Thymus (tissue), 11 donors: ENCODE data around the gene LRRC8B. TPM values are rescaled to one million over a fixed set of nuclear protein-coding genes. Genes with fewer than 3 reads are reported as not detected.
"Not testable (repeated sequence)": the region's sequence is repeated elsewhere in the genome, so short reads cannot be mapped to it uniquely, and the experiment has no call there.

Source experiments
- DNase-seq, 9 donors: peaks; one replicate each; pipeline ENCODE4 v3.0.0-alpha.2; 2013; ENCODE audit warnings: low spot score in 9 of 9, low read depth in 6 of 9, missing footprints in 1 of 9
- H3K27ac ChIP-seq, 2 donors: one replicate each; pipeline ENCODE4 v1.5.1; 2013; ENCODE audit warnings: control low read depth in 1 of 2, low read depth in 1 of 2, low read length in 1 of 2, mild to moderate bottlenecking in 1 of 2, moderate library complexity in 1 of 2
- H3K27me3 ChIP-seq, 2 donors: one replicate each; pipeline ENCODE4 v1.5.1; 2013; ENCODE audit warnings: low read length in 1 of 2; ENCODE audit not compliant: control insufficient read depth in 2 of 2, insufficient read depth in 1 of 2
- H3K36me3 ChIP-seq, 2 donors: one replicate each; pipeline ENCODE4 v1.5.1; 2013; ENCODE audit warnings: low read length in 1 of 2, mild to moderate bottlenecking in 1 of 2, moderate library complexity in 1 of 2; ENCODE audit not compliant: control insufficient read depth in 2 of 2, insufficient read depth in 2 of 2
- H3K4me1 ChIP-seq, 2 donors: one replicate each; pipeline ENCODE4 v1.5.1; 2013; ENCODE audit warnings: low read length in 2 of 2; ENCODE audit not compliant: control insufficient read depth in 2 of 2, insufficient read depth in 2 of 2
- H3K4me3 ChIP-seq, 2 donors: one replicate each; pipeline ENCODE4 v1.5.1; 2013; ENCODE audit warnings: low read length in 2 of 2, control low read depth in 1 of 2, mild to moderate bottlenecking in 1 of 2
- H3K9me3 ChIP-seq, 2 donors: one replicate each; pipeline ENCODE4 v1.5.1; 2013; ENCODE audit warnings: low read length in 1 of 2, mild to moderate bottlenecking in 1 of 2; ENCODE audit not compliant: control insufficient read depth in 2 of 2, insufficient read depth in 1 of 2
- WGBS: extraction: QIAGEN DNeasy Blood & Tissue Kit; methylation state at CpG from one replicate; pipeline ENCODE4 v1.1.7; 2013; 5-methylcytosine and 5-hydroxymethylcytosine counted together
- polyA plus RNA-seq: library from polyadenylated mRNA; stranded (reverse); fragments of 200-250 nt; gene quantifications from one replicate; pipeline ENCODE4 v1.2.3, GENCODE V29; 2013
- total RNA-seq: library from RNA; stranded (reverse); fragments of 120-200 nt; gene quantifications from one replicate; pipeline ENCODE4 v1.2.4, GENCODE V29; 2013
- donor health status: healthy.

The LRRC8B gene
- total and polyA plus RNA-seq, 2 donors: 3.5 to 4.7 TPM

DNA sequence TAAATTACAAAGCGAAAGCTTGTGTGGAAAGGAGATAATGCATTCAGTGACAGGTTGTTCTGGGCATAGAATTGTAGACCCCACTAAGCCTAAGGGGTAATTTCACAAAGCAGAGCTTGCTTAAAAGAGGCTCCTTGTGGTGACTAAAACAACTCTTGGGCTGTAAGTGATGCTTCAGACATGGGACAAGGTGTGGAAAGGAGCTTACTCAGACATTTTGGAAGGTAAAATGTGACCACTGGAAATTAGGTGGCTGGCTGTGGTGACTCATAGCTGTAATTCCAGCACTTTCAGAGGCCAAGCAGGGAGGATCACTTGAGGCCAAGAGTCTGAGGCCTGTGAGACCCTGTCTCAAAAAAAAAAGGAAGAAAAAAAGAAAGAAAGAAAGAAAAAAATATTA, 57.2 kb downstream of the LRRC8B start:
- DNase-seq: no peak
- H3K4me1 ChIP-seq: no peaks in the 10 kb centered on the region
- H3K27ac ChIP-seq: no peak overlapping the region
- WGBS: 99% methylated on average over 1 of the region's 1 CpG
- no peaks in the 10 kb centered on the region for H3K27me3 ChIP-seq
- H3K4me3 ChIP-seq: no peak overlapping the region
- no peaks in the 10 kb centered on the region for H3K9me3 ChIP-seq
- H3K36me3 ChIP-seq: peaks cover 11 to 15% of the 10 kb centered on the region in 2 donors

DNA sequence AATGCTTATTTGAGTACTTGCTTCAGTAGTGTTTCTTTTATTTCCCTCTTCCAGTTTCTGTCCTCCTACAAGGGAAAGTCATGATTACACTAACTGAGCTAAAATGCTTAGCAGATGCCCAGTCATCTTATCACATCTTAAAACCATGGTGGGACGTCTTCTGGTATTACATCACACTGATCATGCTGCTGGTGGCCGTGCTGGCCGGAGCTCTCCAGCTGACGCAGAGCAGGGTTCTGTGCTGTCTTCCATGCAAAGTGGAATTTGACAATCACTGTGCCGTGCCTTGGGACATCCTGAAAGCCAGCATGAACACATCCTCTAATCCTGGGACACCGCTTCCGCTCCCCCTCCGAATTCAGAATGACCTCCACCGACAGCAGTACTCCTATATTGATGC, 57.9 kb downstream of the LRRC8B start:
- no peak for DNase-seq
- WGBS: 97% methylated on average over 9 of the region's 9 CpGs
- no peaks in the 10 kb centered on the region for H3K27me3 ChIP-seq
- H3K4me1 ChIP-seq: no peaks in the 10 kb centered on the region
- H3K27ac ChIP-seq: no peak overlapping the region
- H3K9me3 ChIP-seq: no peaks in the 10 kb centered on the region
- H3K4me3 ChIP-seq: no peak overlapping the region
- peaks cover 11 to 15% of the 10 kb centered on the region in 2 donors for H3K36me3 ChIP-seq

DNA sequence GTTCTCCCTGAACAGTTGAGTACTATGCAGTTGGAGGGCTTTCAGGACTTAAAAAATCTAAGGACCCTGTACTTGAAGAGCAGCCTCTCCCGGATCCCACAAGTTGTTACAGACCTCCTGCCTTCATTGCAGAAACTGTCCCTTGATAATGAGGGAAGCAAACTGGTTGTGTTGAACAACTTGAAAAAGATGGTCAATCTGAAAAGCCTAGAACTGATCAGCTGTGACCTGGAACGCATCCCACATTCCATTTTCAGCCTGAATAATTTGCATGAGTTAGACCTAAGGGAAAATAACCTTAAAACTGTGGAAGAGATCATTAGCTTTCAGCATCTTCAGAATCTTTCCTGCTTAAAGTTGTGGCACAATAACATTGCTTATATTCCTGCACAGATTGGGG, 59.6 kb downstream of the LRRC8B start:
- Histone ChIP-seq H3K27me3 (no peaks in the 10 kb centered on the region), H3K4me3 (no peak overlapping the region)
- WGBS: over 99% methylated on average over 2 of the region's 2 CpGs

DNA sequence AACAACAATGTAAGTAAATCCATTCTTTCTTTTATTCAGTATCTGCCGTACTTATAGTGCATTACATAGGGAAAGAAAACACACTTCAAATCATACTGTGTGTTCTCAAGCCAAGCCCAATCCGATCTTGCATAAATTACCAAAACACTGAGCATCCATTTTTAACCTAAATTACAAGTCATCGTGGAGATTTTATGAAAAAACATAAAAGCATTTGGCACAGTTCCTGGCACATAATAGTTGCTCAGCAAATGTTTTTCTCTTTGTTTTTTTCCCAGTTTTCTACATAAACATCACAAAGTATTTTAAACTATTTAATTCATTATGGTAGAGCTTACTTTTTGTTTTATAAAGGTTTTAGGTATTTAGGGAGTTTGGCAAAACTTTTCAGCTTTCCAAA, 60.2 kb downstream of the LRRC8B start:
- no peaks in the 10 kb centered on the region for H3K9me3 ChIP-seq
- no peak overlapping the region for H3K4me3 ChIP-seq
- WGBS: 98% methylated on average over 3 of the region's 3 CpGs
- H3K4me1 ChIP-seq: no peaks in the 10 kb centered on the region
- H3K27ac ChIP-seq: no peak overlapping the region
- peaks cover 11 to 15% of the 10 kb centered on the region in 2 donors for H3K36me3 ChIP-seq
- no peaks in the 10 kb centered on the region for H3K27me3 ChIP-seq
- no peak for DNase-seq

More for the DNA sequence above, 59.6 kb downstream of the LRRC8B start:
- no peak overlapping the region for H3K27ac ChIP-seq
- H3K4me1 ChIP-seq: no peaks in the 10 kb centered on the region
- no peaks in the 10 kb centered on the region for H3K9me3 ChIP-seq
- DNase-seq: no peak
- peaks cover 11 to 15% of the 10 kb centered on the region in 2 donors for H3K36me3 ChIP-seq

DNA sequence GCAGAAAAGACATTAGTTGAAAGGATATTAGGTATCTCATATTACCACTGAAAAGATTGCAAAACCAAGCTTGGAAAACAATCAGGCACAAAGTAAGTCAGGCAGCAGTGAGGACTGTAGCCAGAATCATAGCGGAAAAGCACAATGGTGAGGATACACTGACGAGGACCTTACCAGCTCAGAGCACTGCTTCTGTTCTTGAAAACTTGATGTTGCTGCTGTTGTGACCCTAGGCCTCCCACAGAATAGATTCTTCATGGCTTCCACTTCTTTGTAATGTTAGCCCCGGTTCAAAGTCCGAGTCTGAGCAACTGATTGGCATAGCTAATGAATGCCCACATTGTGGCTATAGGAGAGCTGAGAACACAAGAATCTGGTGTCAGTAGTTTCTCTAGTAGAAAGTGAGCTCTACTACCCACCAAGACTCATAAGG, 63.1 kb downstream of the LRRC8B start:
- WGBS: 97% methylated on average over 4 of the region's 4 CpGs
- no peak for DNase-seq

DNA sequence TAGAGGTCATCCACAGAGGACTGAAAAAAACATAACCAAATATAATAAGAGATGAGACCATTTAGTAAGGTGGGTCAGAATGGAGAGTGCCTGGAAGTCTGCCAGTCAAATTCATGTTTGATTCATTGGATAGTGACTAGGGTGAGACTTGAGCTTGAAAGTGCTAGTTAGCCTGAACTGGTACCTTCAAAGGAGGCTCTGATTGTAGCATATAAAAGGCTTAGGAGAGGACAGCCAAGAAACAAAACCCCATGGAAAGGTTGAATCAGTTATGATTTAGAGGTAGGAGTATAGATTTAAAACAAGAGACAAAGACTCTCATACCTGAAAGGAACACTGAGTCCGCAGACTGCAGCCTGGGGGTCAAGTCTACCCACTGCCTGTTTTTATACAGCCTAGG, 63.9 kb downstream of the LRRC8B start:
- peaks cover 0 to 3% of the 10 kb centered on the region in 2 donors for H3K36me3 ChIP-seq

More for the DNA sequence above, 63.1 kb downstream of the LRRC8B start:
- H3K4me3 ChIP-seq: no peak overlapping the region
- peaks cover 5 to 10% of the 10 kb centered on the region in 2 donors for H3K36me3 ChIP-seq
- H3K4me1 ChIP-seq: no peaks in the 10 kb centered on the region
- H3K27ac ChIP-seq: no peak overlapping the region
- H3K27me3 ChIP-seq: no peaks in the 10 kb centered on the region
- H3K9me3 ChIP-seq: no peaks in the 10 kb centered on the region

DNA sequence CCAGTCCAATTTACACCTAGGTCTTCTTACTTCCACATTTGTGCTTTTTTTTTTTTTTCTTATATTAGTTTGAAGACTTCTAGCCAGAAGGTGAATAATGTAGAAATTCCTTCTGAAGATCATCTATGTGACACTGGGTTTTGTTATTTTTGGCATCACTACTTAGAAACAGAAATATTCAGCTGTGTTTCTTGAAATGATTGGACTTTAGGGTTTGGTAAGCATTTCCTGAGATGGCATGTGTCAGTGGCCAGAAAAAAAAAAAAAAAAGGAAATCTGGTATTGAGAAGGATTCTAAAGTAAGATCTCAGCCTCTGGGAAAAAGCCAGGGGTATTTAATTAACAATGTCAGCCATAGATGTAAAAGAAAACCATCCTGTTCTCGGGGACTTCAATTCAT, 64.9 kb downstream of the LRRC8B start:
- Histone ChIP-seq H3K4me3 (no peak overlapping the region), H3K4me1 (no peaks in the 10 kb centered on the region), H3K27me3 (no peaks in the 10 kb centered on the region), H3K27ac (no peak overlapping the region), H3K36me3 (peaks cover 0 to 3% of the 10 kb centered on the region in 2 donors), H3K9me3 (no peaks in the 10 kb centered on the region)
- no peak for DNase-seq
- WGBS: 91% methylated on average over 1 of the region's 1 CpG

More for the DNA sequence above, 63.9 kb downstream of the LRRC8B start:
- 93% methylated on average over 1 of the region's 1 CpG for WGBS
- Histone ChIP-seq H3K27me3 (no peaks in the 10 kb centered on the region), H3K4me1 (no peaks in the 10 kb centered on the region), H3K27ac (no peak overlapping the region), H3K4me3 (no peak overlapping the region), H3K9me3 (no peaks in the 10 kb centered on the region)
- DNase-seq: no peak

DNA sequence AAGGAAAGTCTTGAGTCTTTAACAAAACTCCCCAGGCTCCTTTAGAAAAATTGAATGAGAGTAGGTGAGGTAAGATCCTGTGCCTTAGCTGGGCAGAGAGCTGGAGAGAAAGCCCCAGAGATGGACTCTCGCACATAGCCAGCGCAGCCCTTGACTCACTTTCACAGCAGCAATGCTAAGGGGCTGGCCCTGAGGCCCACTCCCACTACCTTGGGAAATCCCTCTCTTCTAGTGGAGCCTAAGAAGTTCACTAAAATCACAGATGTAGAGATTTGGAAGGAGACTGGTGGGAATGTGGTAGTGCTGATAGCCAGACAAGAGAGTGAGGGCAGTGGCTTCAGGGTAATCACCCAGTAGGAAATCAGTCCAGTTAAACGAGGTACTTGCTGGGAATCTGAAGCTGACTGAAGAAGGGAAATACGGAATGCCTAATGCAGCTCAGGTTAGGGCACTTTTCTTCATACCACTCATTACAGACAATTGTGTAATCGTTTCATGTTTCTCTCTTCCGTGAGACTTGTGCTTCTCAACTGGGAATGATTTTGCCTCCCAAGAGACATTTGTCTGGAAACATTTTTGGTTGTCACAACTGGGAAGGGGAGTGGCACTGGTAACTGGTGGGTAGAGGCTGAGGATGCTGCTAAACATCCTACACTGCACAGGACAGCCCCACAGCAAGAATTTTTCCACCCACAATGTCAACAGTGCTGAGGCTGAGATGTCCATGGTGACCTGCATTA, 65.9 kb downstream of the LRRC8B start:
- no peak for DNase-seq
- H3K27me3 ChIP-seq: no peaks in the 10 kb centered on the region
- no peaks in the 10 kb centered on the region for H3K36me3 ChIP-seq
- 94% methylated on average over 6 of the region's 6 CpGs for WGBS
- H3K4me3 ChIP-seq: no peak overlapping the region
- H3K27ac ChIP-seq: no peak overlapping the region
- no peaks in the 10 kb centered on the region for H3K9me3 ChIP-seq
- H3K4me1 ChIP-seq: no peaks in the 10 kb centered on the region

DNA sequence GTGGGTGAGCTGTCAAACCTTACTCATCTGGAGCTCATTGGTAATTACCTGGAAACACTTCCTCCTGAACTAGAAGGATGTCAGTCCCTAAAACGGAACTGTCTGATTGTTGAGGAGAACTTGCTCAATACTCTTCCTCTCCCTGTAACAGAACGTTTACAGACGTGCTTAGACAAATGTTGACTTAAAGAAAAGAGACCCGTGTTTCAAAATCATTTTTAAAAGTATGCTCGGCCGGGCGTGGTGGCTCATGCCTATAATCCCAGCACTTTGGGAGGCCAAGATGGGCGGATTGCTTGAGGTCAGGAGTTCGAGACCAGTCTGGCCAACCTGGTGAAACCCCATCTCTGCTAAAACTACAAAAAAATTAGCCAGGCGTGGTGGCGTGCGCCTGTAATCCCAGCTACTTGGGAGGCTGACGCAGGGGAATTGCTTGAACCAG, 68.3 kb downstream of the LRRC8B start:
- H3K36me3 ChIP-seq, H3K9me3 ChIP-seq, DNase-seq, H3K27ac ChIP-seq, H3K4me1 ChIP-seq, H3K27me3 ChIP-seq, H3K4me3 ChIP-seq: not testable (repeated sequence)
- WGBS: 96% methylated on average over 13 of the region's 13 CpGs
